SJCRH30 (cell line): ENCODE results near the gene NT5C2. TPM values are rescaled to one million over a fixed set of nuclear protein-coding genes. Genes with fewer than 3 reads are reported as not detected.
"Not testable (repeated sequence)": the region's sequence is repeated elsewhere in the genome, so short reads cannot be mapped to it uniquely, and the experiment has no call there.

Experiments
- DNase-seq, 2 experiments: peaks; one replicate each; pipeline ENCODE4 v3.0.0-alpha.2; 2015 to 2020
- H3K27ac ChIP-seq: fragments of 250-450 bp; sonication (Bioruptor Pico); 2 replicates; pipeline ENCODE4 v1.5.1; 2020; ENCODE audit warnings: mild to moderate bottlenecking, moderate library complexity
- H3K27me3 ChIP-seq: fragments of 250-450 bp; sonication (Bioruptor Pico); 2 replicates; pipeline ENCODE4 v1.5.1; 2020; ENCODE audit warnings: mild to moderate bottlenecking, moderate library complexity
- H3K36me3 ChIP-seq: fragments of 250-450 bp; sonication (Bioruptor Pico); 2 replicates; pipeline ENCODE4 v1.5.1; 2020; ENCODE audit warnings: mild to moderate bottlenecking, moderate library complexity
- H3K4me1 ChIP-seq: fragments of 250-450 bp; sonication (Bioruptor Pico); 2 replicates; pipeline ENCODE4 v1.5.1; 2020; ENCODE audit warnings: mild to moderate bottlenecking, moderate library complexity
- H3K4me3 ChIP-seq: fragments of 250-450 bp; sonication (Bioruptor Pico); 2 replicates; pipeline ENCODE4 v1.5.1; 2020; ENCODE audit warnings: mild to moderate bottlenecking, moderate library complexity
- H3K9me3 ChIP-seq: fragments of 250-450 bp; sonication (Bioruptor Pico); replicated peaks from 2 replicates; pipeline ENCODE4 v1.5.1; 2020; ENCODE audit warnings: mild to moderate bottlenecking, moderate library complexity
- total RNA-seq: library from RNA; depleted of rRNA; stranded (reverse); fragments of >200 nt; shearing (Covaris generic); gene quantifications from 2 replicates; pipeline ENCODE4 v1.2.3, GENCODE V29; 2014

Gene NT5C2
- total RNA-seq, 1 experiment from 2014 or later, result 77.0 TPM

GRCh38 chr10:103130180-103130579, 62.9 kb downstream of the NT5C2 start:
- not testable (repeated sequence) for DNase-seq, H3K4me1 ChIP-seq, H3K27ac ChIP-seq, H3K27me3 ChIP-seq, H3K4me3 ChIP-seq, H3K9me3 ChIP-seq
- H3K36me3 ChIP-seq, result peaks cover 13% of the 10 kb centered on the region

- no peak for DNase-seq
Observed at GRCh38 chr10:103127241-103127640, 65.8 kb downstream of the NT5C2 start.

GRCh38 chr10:103125323-103126267, 67.5 kb downstream of the NT5C2 start:
- DNase-seq, result no peak

More at GRCh38 chr10:103127241-103127640, 65.8 kb downstream of the NT5C2 start:
- no peaks in the 10 kb centered on the region for H3K27me3 ChIP-seq
- peaks cover 4% of the 10 kb centered on the region for H3K36me3 ChIP-seq
- H3K4me1 ChIP-seq, result peaks cover 5% of the 10 kb centered on the region; the same call in 1 of the 2 replicates
- no peak overlapping the region for H3K4me3 ChIP-seq
- no peak overlapping the region for H3K27ac ChIP-seq
- no peaks in the 10 kb centered on the region for H3K9me3 ChIP-seq

GRCh38 chr10:103124420-103125096, 68.5 kb downstream of the NT5C2 start:
- DNase-seq, result no peak
- Histone ChIP-seq H3K4me1 (peaks cover 5% of the 10 kb centered on the region; the same call in 1 of the 2 replicates), H3K27me3 (no peaks in the 10 kb centered on the region), H3K27ac (no peak overlapping the region), H3K4me3 (no peak overlapping the region), H3K9me3 (no peaks in the 10 kb centered on the region), H3K36me3 (no peaks in the 10 kb centered on the region)

More at GRCh38 chr10:103125323-103126267, 67.5 kb downstream of the NT5C2 start:
- no peaks in the 10 kb centered on the region for H3K27me3 ChIP-seq
- H3K4me3 ChIP-seq, result no peak overlapping the region
- no peak overlapping the region for H3K27ac ChIP-seq
- peaks cover 2% of the 10 kb centered on the region for H3K36me3 ChIP-seq
- H3K9me3 ChIP-seq, result no peaks in the 10 kb centered on the region
- peaks cover 5% of the 10 kb centered on the region; the same call in 1 of the 2 replicates for H3K4me1 ChIP-seq

GRCh38 chr10:103123282-103124024, 69.6 kb downstream of the NT5C2 start:
- Histone ChIP-seq H3K36me3 (no peaks in the 10 kb centered on the region), H3K4me3 (no peak overlapping the region), H3K27me3 (no peaks in the 10 kb centered on the region), H3K4me1 (peaks cover 5% of the 10 kb centered on the region; the same call in 1 of the 2 replicates), H3K9me3 (no peaks in the 10 kb centered on the region), H3K27ac (no peak overlapping the region)
- no peak for DNase-seq

- peaks cover 5% of the 10 kb centered on the region; the same call in 1 of the 2 replicates for H3K4me1 ChIP-seq
- no peaks in the 10 kb centered on the region for H3K27me3 ChIP-seq
- H3K4me3 ChIP-seq, result no peak overlapping the region
- H3K36me3 ChIP-seq, result no peaks in the 10 kb centered on the region
- no peak overlapping the region for H3K27ac ChIP-seq
- no peak for DNase-seq
- H3K9me3 ChIP-seq, result no peaks in the 10 kb centered on the region
Observed at GRCh38 chr10:103120977-103121735, 71.9 kb downstream of the NT5C2 start.

- Histone ChIP-seq H3K4me3 (no peak overlapping the region), H3K9me3 (no peaks in the 10 kb centered on the region), H3K27ac (no peak overlapping the region), H3K27me3 (no peaks in the 10 kb centered on the region), H3K36me3 (no peaks in the 10 kb centered on the region), H3K4me1 (peaks cover 4% of the 10 kb centered on the region; the same call in 1 of the 2 replicates)
- DNase-seq, result no peak
Observed at GRCh38 chr10:103120546-103120945, 72.5 kb downstream of the NT5C2 start.

GRCh38 chr10:103117247-103117646, 75.8 kb downstream of the NT5C2 start:
- no peak for DNase-seq
- Histone ChIP-seq H3K4me3 (no peak overlapping the region), H3K27me3 (no peaks in the 10 kb centered on the region), H3K36me3 (0 out of 2 replicates have a peak, but pooled peaks cover 2% of the 10 kb centered on the region), H3K4me1 (peaks cover 4% of the 10 kb centered on the region), H3K9me3 (no peaks in the 10 kb centered on the region), H3K27ac (no peak overlapping the region)

GRCh38 chr10:103114876-103115275, 78.2 kb downstream of the NT5C2 start:
- Histone ChIP-seq H3K36me3 (0 out of 2 replicates have a peak, but pooled peaks cover 2% of the 10 kb centered on the region), H3K4me1 (peaks cover 26% of the 10 kb centered on the region), H3K27ac (no peak overlapping the region), H3K9me3 (no peaks in the 10 kb centered on the region), H3K27me3 (no peaks in the 10 kb centered on the region), H3K4me3 (no peak overlapping the region)
- DNase-seq, result no peak

- Histone ChIP-seq H3K36me3 (0 out of 2 replicates have a peak, but pooled peaks cover 2% of the 10 kb centered on the region), H3K27ac (no peak overlapping the region; the same call in 1 of the 2 replicates), H3K4me3 (no peak overlapping the region), H3K9me3 (no peaks in the 10 kb centered on the region), H3K4me1 (peaks cover 26% of the 10 kb centered on the region), H3K27me3 (no peaks in the 10 kb centered on the region)
- no peak for DNase-seq
Observed at GRCh38 chr10:103111918-103112877, 80.9 kb downstream of the NT5C2 start.

GRCh38 chr10:103111031-103111917, 81.8 kb downstream of the NT5C2 start:
- no peaks in the 10 kb centered on the region for H3K9me3 ChIP-seq
- no peaks in the 10 kb centered on the region for H3K27me3 ChIP-seq
- peak overlapping the region; percentile 42 for H3K27ac ChIP-seq
- peak; percentile 71 to 93 for DNase-seq
- H3K4me1 ChIP-seq, result peaks cover 26% of the 10 kb centered on the region
- H3K4me3 ChIP-seq, result no peak overlapping the region
- H3K36me3 ChIP-seq, result 0 out of 2 replicates have a peak, but pooled peaks cover 2% of the 10 kb centered on the region

GRCh38 chr10:103110407-103110806, 82.7 kb downstream of the NT5C2 start:
- peaks cover 5% of the 10 kb centered on the region; the same call in 1 of the 2 replicates for H3K36me3 ChIP-seq
- H3K4me3 ChIP-seq, result no peak overlapping the region
- peak in 1 of 2 experiments; percentile 15 for DNase-seq
- H3K27ac ChIP-seq, result peak overlapping the region; percentile 42
- H3K9me3 ChIP-seq, result no peaks in the 10 kb centered on the region
- H3K4me1 ChIP-seq, result peaks cover 26% of the 10 kb centered on the region
- no peaks in the 10 kb centered on the region for H3K27me3 ChIP-seq
